Left ventricle myocardium inferior (tissue), 1 donor: ENCODE data around the gene CEP162. TPM values are rescaled to one million over a fixed set of nuclear protein-coding genes. Genes with fewer than 3 reads are reported as not detected.
"Not testable (repeated sequence)": the region's sequence is repeated elsewhere in the genome, so short reads cannot be mapped to it uniquely, and the experiment has no call there.

Source experiments
- DNase-seq: peaks from one replicate; pipeline ENCODE4 v3.0.0-alpha.2; 2020
- H3K27ac ChIP-seq: fragments of 200-600 bp; replicated peaks from 2 replicates; pipeline ENCODE4 v1.8.0; 2021
- H3K27me3 ChIP-seq: fragments of 200-600 bp; 2 replicates; pipeline ENCODE4 v1.8.0; 2021; ENCODE audit warnings: low read depth
- H3K36me3 ChIP-seq: fragments of 200-600 bp; 2 replicates; pipeline ENCODE4 v1.8.0; 2021
- H3K4me1 ChIP-seq: fragments of 200-600 bp; 2 replicates; pipeline ENCODE4 v1.8.0; 2021
- H3K4me3 ChIP-seq: fragments of 200-600 bp; 2 replicates; pipeline ENCODE4 v1.8.0; 2021; ENCODE audit warnings: mild to moderate bottlenecking, moderate library complexity
- H3K9me3 ChIP-seq: fragments of 200-600 bp; replicated peaks from 2 replicates; pipeline ENCODE4 v1.8.0; 2021
- intact Hi-C: fragments of 100-400 bp; cut with micrococcal nuclease; formaldehyde crosslinking; loops from one replicate; pipeline ENCODE4 v1.11.0; 2022
- total RNA-seq: library from RNA; stranded (reverse); fragmentation: NEBNext Ultra II Directional; extraction: Animal tissue kit (Norgen Biotek cat#: 25700); gene quantifications from one replicate; pipeline ENCODE4 v1.2.1, GENCODE V29; 2021
- TF ChIP-seq, protein P1 (sequence below): fragments of 200-600 bp; IDR thresholded peaks from 2 replicates; pipeline ENCODE4 v1.8.0; 2021; ENCODE audit warnings: antibody characterized with exemption, mild to moderate bottlenecking, borderline replicate concordance
- donor health status: DM: no; HTN: yes; CAD: no; lungs with severe emphysema.

The CEP162 gene
- total RNA-seq, 1 donor from 2014 or later: 4.0 TPM

DNA sequence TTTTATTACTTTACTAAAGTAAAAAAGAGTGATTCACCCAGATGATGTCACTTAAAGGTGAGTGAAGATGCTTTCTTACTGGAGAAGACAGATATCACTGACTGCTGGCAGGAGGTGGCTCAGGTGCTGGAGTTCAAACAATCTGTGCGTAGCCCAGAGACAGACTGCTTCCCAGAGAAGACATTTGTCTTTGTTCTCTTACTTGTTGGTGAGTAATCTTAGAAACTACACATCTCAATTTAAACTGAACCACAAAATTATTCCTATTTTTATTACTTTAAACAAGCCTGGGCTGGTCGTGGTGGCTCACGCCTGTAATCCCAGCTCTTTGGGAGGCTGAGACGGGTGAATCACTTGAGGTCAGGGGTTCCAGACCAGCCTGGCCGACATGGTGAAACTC, 92.2 kb downstream of the CEP162 start:
- H3K4me1 ChIP-seq: peaks cover 5% of the 10 kb centered on the region
- no peak for DNase-seq
- no peak overlapping the region for H3K27ac ChIP-seq
- H3K9me3 ChIP-seq: no peaks in the 10 kb centered on the region
- peaks cover 28% of the 10 kb centered on the region for H3K36me3 ChIP-seq
- no peaks in the 10 kb centered on the region for H3K27me3 ChIP-seq
- TF ChIP-seq, protein P1, sequence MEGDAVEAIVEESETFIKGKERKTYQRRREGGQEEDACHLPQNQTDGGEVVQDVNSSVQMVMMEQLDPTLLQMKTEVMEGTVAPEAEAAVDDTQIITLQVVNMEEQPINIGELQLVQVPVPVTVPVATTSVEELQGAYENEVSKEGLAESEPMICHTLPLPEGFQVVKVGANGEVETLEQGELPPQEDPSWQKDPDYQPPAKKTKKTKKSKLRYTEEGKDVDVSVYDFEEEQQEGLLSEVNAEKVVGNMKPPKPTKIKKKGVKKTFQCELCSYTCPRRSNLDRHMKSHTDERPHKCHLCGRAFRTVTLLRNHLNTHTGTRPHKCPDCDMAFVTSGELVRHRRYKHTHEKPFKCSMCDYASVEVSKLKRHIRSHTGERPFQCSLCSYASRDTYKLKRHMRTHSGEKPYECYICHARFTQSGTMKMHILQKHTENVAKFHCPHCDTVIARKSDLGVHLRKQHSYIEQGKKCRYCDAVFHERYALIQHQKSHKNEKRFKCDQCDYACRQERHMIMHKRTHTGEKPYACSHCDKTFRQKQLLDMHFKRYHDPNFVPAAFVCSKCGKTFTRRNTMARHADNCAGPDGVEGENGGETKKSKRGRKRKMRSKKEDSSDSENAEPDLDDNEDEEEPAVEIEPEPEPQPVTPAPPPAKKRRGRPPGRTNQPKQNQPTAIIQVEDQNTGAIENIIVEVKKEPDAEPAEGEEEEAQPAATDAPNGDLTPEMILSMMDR: no peak
- no peak overlapping the region for H3K4me3 ChIP-seq
- intact Hi-C loops: no loop called here

DNA sequence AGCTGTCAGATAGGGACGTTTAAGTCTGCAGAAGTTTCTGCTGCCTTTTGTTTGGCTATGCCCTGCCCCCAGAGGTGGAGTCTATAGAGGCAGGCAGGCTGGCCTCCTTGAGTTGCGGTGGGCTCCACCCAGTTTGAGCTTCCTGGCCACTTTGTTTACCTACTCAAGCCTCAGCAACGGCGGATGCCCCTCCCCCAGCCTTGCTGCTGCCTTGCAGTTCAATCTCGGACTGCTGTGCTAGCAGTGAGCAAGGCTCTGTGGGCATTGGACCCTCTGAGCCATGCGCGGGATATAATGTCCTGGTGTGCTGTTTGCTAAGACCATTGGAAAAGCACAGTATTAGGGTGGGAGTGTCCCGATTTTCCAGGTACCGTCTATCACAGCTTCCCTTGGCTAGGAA, 94.1 kb downstream of the CEP162 start:
- H3K9me3 ChIP-seq, H3K4me3 ChIP-seq, H3K4me1 ChIP-seq, DNase-seq, H3K27me3 ChIP-seq, intact Hi-C loops, H3K27ac ChIP-seq: not testable (repeated sequence)
- peaks cover 24% of the 10 kb centered on the region for H3K36me3 ChIP-seq

DNA sequence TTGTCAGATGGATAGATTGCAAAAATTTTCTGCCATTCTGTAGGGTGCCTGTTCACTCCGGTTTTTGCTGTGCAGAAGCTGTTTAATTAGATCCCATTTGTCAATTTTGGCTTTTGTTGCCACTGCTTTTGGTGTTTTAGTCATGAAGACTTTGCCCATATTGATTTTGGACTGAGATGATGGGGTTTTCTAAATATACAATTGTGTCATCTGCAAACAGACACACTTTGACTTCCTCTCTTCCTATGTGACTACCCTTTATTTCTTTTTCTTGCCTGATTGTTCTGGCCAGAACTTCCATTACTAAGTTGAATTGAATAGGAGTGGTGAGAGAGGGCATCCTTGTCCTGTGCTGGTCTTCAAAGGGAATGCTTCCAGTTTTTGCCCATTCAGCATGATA, 97.9 kb downstream of the CEP162 start:
- H3K9me3 ChIP-seq, DNase-seq, H3K27me3 ChIP-seq, H3K4me1 ChIP-seq, H3K27ac ChIP-seq, intact Hi-C loops, H3K4me3 ChIP-seq: not testable (repeated sequence)
- H3K36me3 ChIP-seq: peaks cover 31% of the 10 kb centered on the region

DNA sequence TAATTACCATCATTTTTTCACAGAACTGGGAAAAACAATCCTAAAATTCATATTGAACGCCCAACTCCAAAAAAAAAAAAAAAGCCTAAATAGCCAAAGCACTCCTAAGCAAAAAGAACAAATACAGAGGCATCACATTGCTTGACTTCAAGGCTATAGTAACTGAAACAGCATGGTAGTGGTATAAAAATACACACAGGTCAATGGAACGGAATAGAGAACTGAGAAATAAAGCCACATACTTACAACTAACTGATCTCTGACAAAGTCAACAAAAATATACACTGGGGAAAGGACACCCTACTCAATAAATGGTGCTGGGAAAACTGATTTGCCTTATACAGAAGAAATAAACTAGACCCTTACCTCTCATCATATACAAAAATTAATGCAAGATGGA, 104.3 kb downstream of the CEP162 start:
- Histone ChIP-seq H3K27ac (no peak overlapping the region), H3K4me1 (no peaks in the 10 kb centered on the region), H3K9me3 (peaks cover 5% of the 10 kb centered on the region), H3K27me3 (no peaks in the 10 kb centered on the region), H3K4me3 (no peak overlapping the region), H3K36me3 (peaks cover 24% of the 10 kb centered on the region)
- TF ChIP-seq, protein P1: no peak
- no peak for DNase-seq
- intact Hi-C loops: no loop called here

GRCh38 chr6:84119277-84119676, 108.2 kb downstream of the CEP162 start:
- Histone ChIP-seq H3K27me3 (no peaks in the 10 kb centered on the region), H3K4me3 (no peak overlapping the region), H3K27ac (no peak overlapping the region), H3K4me1 (no peaks in the 10 kb centered on the region), H3K36me3 (peaks cover 3% of the 10 kb centered on the region), H3K9me3 (peaks cover 3% of the 10 kb centered on the region)
- TF ChIP-seq, protein P1: peak; percentile 10
- no peak for DNase-seq
- intact Hi-C loops: no loop called here

DNA sequence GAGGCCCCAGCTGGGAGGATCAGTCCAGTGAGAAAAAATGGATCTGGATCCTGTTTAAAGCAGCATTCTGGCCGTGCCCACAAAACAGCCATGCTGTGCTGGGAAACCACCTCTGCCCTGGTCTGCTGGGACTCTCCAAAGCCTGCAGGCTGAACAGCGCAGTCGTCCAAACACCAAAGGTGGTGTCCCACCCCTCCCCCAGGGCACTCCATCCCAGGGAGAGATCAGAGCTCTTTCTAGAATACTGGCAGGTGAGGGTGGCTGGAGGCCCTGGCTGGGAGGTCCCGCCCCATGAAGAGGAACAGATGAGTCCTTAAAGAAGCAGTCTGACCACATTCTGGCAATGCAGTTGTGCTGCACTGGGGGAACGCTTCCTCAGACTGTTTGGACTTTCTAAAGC, 109.3 kb downstream of the CEP162 start:
- H3K9me3 ChIP-seq: peaks cover 3% of the 10 kb centered on the region
- no peaks in the 10 kb centered on the region for H3K36me3 ChIP-seq
- no peaks in the 10 kb centered on the region for H3K4me1 ChIP-seq
- no peaks in the 10 kb centered on the region for H3K27me3 ChIP-seq
- H3K4me3 ChIP-seq: no peak overlapping the region
- intact Hi-C loops: no loop called here
- no peak for DNase-seq
- TF ChIP-seq, protein P1: no peak
- H3K27ac ChIP-seq: no peak overlapping the region

DNA sequence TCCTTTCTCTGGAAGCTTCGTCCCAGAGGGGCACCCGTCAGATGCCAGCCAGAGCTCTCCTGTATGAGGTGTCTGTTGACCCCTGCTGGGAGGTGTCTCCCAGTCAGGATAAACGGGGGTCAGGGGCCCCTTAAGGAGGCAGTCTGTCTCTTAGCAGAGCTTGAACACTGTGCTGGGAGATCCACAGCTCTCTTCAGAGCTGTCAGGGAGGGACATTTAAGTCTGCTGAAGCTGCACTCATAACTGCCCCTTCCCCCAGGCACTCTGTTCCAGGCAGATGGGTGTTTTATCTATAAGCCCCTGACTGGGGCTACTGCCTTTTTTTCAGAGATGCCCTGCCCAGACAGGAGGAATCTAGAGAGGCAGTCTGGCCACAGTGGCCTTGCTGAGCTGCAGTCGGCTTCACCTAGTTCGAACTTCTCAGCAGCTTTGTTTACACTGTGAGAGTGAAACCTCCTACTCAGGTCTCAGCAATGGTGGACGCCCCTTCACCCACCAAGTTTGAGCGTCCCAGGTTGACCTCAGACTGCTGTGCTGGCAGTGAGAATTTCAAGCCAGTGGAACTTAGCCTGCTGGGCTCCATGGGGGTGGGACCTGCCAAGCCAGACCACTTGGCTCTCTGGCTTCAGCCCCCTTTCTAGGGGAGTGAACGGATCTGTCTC, 112.4 kb downstream of the CEP162 start:
- intact Hi-C loops, H3K27ac ChIP-seq, H3K4me3 ChIP-seq, H3K4me1 ChIP-seq, H3K9me3 ChIP-seq, H3K36me3 ChIP-seq, H3K27me3 ChIP-seq, DNase-seq: not testable (repeated sequence)

GRCh38 chr6:84111351-84111750, 116.1 kb downstream of the CEP162 start:
- H3K27ac ChIP-seq, intact Hi-C loops, H3K27me3 ChIP-seq, H3K4me3 ChIP-seq, DNase-seq, H3K9me3 ChIP-seq, H3K36me3 ChIP-seq, H3K4me1 ChIP-seq: not testable (repeated sequence)
